GM21367 (cell line): ENCODE results near the gene MED27.
"Not testable (repeated sequence)": the region's sequence is repeated elsewhere in the genome, so short reads cannot be mapped to it uniquely, and the experiment has no call there.

Experiments
- ATAC-seq: cut with Tn5 transposase; IDR thresholded peaks from one replicate; pipeline ENCODE4 v1.9.1; 2021; ENCODE audit not compliant: unreplicated experiment

Gene MED27

DNA sequence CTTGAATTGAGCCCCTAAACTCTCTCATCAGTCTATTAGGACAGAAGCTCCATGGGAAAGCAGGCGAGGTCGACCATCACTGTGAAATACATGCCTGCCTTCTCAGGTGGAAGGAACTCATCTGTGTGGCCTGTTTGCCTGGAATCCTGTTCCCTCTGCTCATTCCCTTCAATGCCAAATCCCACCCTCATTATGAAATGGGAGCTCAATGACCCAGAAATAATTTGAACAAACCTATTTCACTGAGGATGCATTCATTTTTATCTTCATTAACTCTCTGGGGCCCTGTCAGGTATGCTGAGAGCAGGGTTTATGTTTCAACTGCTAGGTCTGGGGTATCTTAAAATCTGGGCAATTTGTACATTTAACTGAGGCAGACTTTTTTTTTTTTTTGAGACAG lies 142.2 kb downstream of the MED27 start:
- ATAC-seq: no peak

DNA sequence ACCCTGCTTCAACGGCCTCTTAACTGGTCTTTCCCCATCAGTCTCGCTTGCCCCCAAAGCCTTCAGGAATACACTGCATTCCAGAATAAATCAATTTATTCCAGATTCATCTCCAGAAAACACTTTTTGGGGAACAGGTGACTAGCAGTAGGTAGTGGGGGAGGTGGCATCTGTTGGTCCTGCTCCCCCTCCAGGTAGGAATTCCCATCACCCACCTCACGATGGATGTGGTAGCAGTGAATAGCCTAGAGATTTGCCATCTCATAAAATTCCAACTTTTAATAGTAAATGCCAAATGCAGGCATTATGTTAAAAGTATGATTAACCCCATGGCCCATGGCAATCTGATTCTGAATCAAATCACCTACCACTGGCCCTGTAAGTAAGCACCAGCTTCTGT lies 142.7 kb downstream of the MED27 start:
- no peak for ATAC-seq

DNA sequence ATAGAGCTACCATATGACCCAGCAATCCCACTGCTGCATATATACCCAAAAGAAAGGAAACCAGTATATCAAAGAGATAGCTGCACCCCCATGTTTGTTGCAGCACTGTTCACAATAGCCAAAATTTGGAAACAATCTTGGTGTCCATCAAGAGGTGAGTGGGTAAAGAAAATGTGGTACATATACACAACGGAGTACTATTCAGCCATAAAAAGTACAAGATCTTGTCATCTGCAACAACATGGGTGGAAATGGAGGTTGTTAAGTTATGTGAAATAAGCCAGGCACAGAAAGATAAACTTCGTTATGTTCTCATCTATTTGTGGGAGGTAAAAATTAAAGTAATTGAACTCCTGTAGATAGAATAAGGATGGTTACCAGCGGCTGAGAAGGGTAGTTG lies 145.0 kb downstream of the MED27 start:
- ATAC-seq: no peak

DNA sequence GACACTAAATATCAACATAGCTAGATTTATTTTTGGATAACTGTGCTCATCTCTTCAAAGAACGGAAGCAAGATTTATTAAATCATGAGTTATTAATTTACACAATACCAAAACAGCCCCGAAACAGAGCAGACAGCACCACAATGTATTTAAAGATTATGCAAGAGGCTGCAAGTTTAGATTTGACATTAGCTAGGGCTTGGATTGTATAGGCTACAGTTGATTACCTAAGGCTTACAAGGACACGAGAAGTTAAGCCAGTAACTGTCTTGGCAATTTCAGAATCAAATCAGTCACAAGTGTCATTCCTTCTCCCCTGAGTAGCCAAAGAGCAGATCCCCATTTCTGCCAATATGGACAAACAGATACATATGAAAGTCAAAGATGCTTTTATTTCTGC lies 152.6 kb downstream of the MED27 start:
- ATAC-seq: no peak

- no peak for ATAC-seq
These were observed 153.2 kb downstream of the MED27 start for GRCh38 chr9:131926360-131926922.

GRCh38 chr9:131925677-131926177 lies 153.9 kb downstream of the MED27 start:
- ATAC-seq: no peak

DNA sequence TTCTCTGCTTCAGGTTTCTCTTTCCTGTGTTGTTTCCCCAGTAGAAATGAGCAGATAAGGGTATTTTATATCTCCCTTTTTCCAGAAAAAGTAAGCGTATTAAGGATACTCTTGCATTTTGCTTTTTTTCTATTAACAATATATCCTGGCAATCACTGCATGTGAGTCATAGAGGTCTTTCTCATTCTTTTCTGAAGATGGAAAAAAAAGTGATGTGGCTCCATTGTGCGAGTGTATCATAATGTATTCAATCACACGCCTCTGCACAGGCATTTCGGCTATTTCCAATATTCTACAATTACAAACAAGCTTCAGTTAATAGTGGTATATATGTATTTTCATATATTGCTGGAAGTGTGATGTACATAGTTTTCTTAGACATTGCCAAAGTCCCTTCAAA lies 155.9 kb downstream of the MED27 start:
- ATAC-seq: no peak

DNA sequence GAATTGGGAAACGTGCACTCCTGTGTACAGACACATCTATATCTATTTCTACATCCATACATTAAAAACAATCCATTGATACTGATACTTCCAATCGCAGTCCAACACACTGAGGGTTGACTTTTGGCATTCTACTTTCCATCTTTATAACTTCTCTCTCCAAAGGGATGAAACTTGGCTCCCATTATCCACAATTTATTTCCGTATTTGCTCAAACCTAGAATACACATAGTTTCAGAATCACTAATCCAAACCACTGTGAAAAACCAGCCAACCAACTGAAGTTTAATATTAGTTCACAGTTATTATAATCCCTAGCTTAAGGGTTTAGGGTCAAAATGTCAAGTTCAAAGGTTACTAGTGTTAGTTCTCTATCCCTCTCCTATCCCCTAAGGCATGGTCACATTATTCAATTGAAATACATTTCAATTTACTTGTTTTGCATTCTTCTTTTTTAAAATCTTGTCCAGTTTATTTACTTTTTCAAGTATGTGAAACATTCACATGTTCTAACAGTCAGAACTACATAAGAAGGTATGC lies 156.5 kb downstream of the MED27 start:
- ATAC-seq: no peak

GRCh38 chr9:131921635-131922034 lies 158.0 kb downstream of the MED27 start:
- ATAC-seq: not testable (repeated sequence)

- no peak for ATAC-seq
These were observed 160.5 kb downstream of the MED27 start for GRCh38 chr9:131919216-131919615.

- ATAC-seq: no peak
These were observed 161.2 kb downstream of the MED27 start for GRCh38 chr9:131918481-131918880.

- ATAC-seq: no peak
These were observed 162.7 kb downstream of the MED27 start for GRCh38 chr9:131917009-131917408.

GRCh38 chr9:131915181-131915580 lies 164.5 kb downstream of the MED27 start:
- ATAC-seq: no peak

GRCh38 chr9:131912671-131913070 lies 167.0 kb downstream of the MED27 start:
- ATAC-seq: no peak

DNA sequence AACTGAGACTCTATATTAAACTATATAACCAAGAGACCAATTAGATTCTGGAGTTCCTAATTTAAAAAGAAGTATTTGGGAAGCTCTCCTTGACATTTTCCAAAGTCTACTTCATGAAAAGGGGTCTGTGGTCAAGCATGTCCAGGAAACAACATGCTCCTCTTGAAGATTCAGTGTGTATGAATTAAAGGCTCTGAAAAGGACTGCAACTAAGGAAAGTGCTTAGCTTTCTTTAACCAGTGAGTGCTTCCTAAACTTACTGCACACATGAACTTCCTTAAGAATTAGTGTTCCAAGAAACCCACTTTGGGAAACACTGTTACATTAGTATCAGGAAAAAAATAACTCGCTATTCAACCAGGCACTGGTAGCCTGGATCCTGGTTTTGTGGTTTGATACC lies 167.6 kb downstream of the MED27 start:
- no peak for ATAC-seq

DNA sequence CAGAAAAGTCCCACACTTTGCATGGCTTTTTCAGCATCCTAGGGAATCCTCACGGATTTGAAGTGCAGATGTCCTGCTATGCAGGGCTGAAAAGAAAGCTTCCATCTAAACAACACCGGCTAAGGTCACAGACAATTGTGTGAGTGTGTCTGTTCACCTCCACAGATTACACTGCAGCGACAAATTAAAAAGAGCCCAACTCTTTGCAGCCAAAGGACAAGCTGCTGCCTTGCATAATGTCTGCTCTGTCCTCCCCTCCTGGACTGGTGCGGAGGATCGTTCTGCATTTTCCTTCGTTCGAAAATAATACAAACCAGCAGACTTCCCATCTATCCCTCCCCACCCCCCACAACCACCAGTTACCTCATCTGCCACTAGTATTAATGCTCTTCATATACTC lies 169.1 kb downstream of the MED27 start:
- no peak for ATAC-seq

- no peak for ATAC-seq
These were observed 174.5 kb downstream of the MED27 start for GRCh38 chr9:131905144-131905543.

GRCh38 chr9:131899296-131900228 lies 180.1 kb downstream of the MED27 start:
- ATAC-seq: no peak

- ATAC-seq: no peak
These were observed 186.7 kb downstream of the MED27 start for GRCh38 chr9:131892902-131893500.

- no peak for ATAC-seq
These were observed 187.4 kb downstream of the MED27 start for GRCh38 chr9:131892162-131892707.

DNA sequence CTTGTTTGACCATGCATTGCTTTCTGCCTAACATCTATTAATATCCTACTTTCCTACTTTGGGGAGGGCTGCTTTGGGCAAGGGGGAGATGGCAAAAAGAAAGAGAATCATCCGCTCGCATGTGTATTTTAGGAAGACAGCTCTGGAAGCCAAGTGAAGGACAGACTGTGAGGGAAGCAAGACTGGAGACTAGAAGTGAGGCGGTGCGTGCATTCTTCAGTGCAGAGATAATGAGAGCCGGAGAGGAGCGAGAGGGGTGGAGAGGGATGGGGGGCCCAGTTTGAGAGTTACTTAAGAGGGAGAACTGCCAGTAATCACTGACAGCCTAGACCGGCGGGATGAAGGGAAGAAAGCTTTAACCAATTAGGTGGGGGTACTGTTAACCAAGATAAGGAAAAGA lies 188.1 kb downstream of the MED27 start:
- ATAC-seq: no peak
